ENCODE data around the gene PKNOX1.
"Not testable (repeated sequence)": the region's sequence is repeated elsewhere in the genome, so short reads cannot be mapped to it uniquely, and the experiment has no call there.

PKNOX1 gene

DNA sequence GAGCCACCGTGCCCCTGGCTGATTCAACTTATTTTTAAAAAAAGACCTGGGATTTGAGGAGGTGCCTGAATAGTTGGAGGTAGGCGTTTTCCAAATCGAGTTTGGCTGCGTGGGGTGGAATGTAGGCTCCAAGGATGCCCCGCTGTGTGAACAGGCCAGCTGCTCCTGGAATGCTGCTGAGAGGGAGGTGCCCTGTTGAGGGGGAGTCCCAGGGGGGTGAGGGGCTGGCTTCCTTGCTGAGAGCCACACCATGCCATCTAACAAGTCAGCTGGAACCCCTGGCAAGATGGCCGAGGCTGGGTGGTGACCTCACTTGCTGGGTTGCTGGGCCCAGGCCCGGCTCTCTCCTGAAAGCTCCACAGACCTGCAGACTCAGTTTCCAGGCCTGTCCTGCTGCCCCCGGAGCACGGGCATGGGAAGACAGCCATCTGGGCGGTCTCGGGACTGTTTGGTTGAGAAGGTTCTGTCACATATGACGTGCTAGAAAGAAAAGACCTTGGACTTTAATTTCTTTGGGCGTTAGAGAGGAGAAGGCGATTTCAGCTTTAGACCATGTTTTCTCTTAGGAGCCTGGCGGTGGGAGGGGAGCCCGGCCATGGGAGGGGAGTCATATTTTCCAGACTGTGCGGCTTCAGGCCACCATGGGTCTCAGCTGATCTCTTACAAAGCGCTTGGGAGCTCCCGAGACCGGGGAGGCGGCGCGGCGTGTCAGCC lies 108.4 kb downstream of the PKNOX1 start:
- WGBS, 2 experiments (ENCODE audit: insufficient coverage in 2 of 2), result no CpG with 5 or more reads among the region's 24 CpGs
- not testable (repeated sequence) for H3K9me3 ChIP-seq (ENCODE audit: control insufficient read depth, low read length); H3K36me3 ChIP-seq (ENCODE audit: control insufficient read depth, insufficient read depth, low read length); H3K4me1 ChIP-seq (ENCODE audit: control insufficient read depth, insufficient read depth, low read length, poor library complexity, severe bottlenecking); H3K4me3 ChIP-seq (ENCODE audit: extremely low read depth, insufficient read depth, low read length, poor library complexity, severe bottlenecking); H3K27ac ChIP-seq (ENCODE audit: low read depth, low read length, severe bottlenecking)

All from mesodermal cell (in vitro differentiated cells).